ENCODE results near the gene EBNA1BP2.
"Not testable (repeated sequence)": the region's sequence is repeated elsewhere in the genome, so short reads cannot be mapped to it uniquely, and the experiment has no call there.

EBNA1BP2 gene

GRCh38 chr1:43172527-43172972 lies 460 bp upstream of the EBNA1BP2 start:
- peak; percentile 73 for DNase-seq (ENCODE audit: low read depth)

- DNase-seq (ENCODE audit: low read depth), result no peak
These were observed 696 bp downstream of the EBNA1BP2 start for GRCh38 chr1:43171312-43171875.

- no peak for DNase-seq (ENCODE audit: low read depth)
These were observed 6.3 kb downstream of the EBNA1BP2 start for GRCh38 chr1:43165765-43166164.

- no peak for DNase-seq (ENCODE audit: low read depth)
These were observed 6.9 kb downstream of the EBNA1BP2 start for GRCh38 chr1:43165162-43165561.

GRCh38 chr1:43156026-43156425 lies 16.1 kb downstream of the EBNA1BP2 start:
- DNase-seq (ENCODE audit: low read depth), result no peak

- DNase-seq (ENCODE audit: low read depth), result no peak
These were observed 18.6 kb downstream of the EBNA1BP2 start for GRCh38 chr1:43153443-43153842.

GRCh38 chr1:43152866-43153265 lies 19.2 kb downstream of the EBNA1BP2 start:
- no peak for DNase-seq (ENCODE audit: low read depth)

GRCh38 chr1:43149889-43150288 lies 22.2 kb downstream of the EBNA1BP2 start:
- no peak for DNase-seq (ENCODE audit: low read depth)

- no peak for DNase-seq (ENCODE audit: low read depth)
These were observed 24.3 kb downstream of the EBNA1BP2 start for GRCh38 chr1:43147625-43148327.

GRCh38 chr1:43144237-43144636 lies 27.9 kb downstream of the EBNA1BP2 start:
- DNase-seq (ENCODE audit: low read depth), result no peak

- DNase-seq (ENCODE audit: low read depth), result no peak
These were observed 28.6 kb downstream of the EBNA1BP2 start for GRCh38 chr1:43143441-43143888.

- DNase-seq (ENCODE audit: low read depth), result no peak
These were observed 31.5 kb downstream of the EBNA1BP2 start for GRCh38 chr1:43140583-43140982.

GRCh38 chr1:43140010-43140409 lies 32.1 kb downstream of the EBNA1BP2 start:
- no peak for DNase-seq (ENCODE audit: low read depth)

- DNase-seq (ENCODE audit: low read depth), result not testable (repeated sequence)
These were observed 32.8 kb downstream of the EBNA1BP2 start for GRCh38 chr1:43139295-43139694.

GRCh38 chr1:43137445-43138052 lies 34.5 kb downstream of the EBNA1BP2 start:
- DNase-seq (ENCODE audit: low read depth), result no peak

GRCh38 chr1:43135857-43136781 lies 36.0 kb downstream of the EBNA1BP2 start:
- DNase-seq (ENCODE audit: low read depth), result no peak

- DNase-seq (ENCODE audit: low read depth), result no peak
These were observed 37.5 kb downstream of the EBNA1BP2 start for GRCh38 chr1:43134640-43135039.

- no peak for DNase-seq (ENCODE audit: low read depth)
These were observed 38.0 kb downstream of the EBNA1BP2 start for GRCh38 chr1:43134068-43134467.

- no peak for DNase-seq (ENCODE audit: low read depth)
These were observed 42.7 kb downstream of the EBNA1BP2 start for GRCh38 chr1:43129426-43129825.

GRCh38 chr1:43128816-43129215 lies 43.3 kb downstream of the EBNA1BP2 start:
- DNase-seq (ENCODE audit: low read depth), result no peak

- no peak for DNase-seq (ENCODE audit: low read depth)
These were observed 49.1 kb downstream of the EBNA1BP2 start for GRCh38 chr1:43123031-43123430.

- DNase-seq (ENCODE audit: low read depth), result no peak
These were observed 50.7 kb downstream of the EBNA1BP2 start for GRCh38 chr1:43121256-43121900.

Measured in stimulated activated CD8-positive, alpha-beta memory T cell treated with anti-CD3 and anti-CD28 coated beads, Interleukin-15, amount 100 ng/mL, for 1 hour (primary cell).